Measurements from ENCODE around the gene PANX1.

Gene PANX1

DNA sequence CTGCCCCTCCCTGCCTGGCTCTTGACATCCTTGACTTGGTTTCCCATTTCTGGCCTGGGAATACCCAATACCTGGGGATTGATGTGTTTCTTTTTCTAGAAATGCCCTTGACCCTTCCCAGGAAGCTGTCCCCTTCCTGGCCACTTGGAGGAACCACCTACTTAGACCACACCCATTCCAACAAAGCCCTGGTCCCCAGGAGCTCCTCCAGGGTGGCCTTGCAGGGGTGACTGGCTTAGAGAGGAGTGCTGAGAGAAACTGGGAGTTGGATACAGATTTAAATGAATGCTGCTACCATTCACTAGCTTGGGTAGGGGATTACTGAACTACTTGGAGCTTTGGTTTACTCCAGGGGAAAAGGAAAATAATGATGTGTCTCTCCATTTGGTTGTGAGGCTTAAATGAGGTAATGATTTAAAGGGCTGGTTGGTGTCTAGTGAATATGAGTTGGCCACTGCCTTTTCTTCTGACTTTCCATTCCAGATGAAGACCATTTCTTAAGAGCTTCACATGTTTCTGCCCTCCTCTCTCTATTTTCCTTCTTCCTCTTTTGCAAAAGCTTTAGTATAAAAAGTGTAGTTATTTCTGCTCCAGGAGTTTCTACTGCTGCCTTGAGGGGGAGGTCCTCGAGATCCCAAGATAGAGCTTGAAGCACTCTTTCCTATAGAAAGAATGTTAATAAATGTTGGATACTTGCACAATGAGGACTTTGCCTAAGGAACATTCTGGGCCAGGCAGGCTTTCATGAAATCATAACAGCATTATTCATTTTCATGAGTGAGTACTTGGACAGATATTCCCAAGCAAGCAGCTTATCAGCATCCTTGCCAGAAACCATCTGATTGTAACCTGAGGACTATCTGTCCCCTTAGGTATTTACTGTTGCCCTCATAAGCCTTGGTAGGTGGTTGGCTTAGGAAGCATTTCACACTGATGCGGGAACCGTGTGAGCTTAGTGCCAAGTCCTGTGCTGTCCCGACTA lies 22.4 kb downstream of the PANX1 start:
- H2AFZ ChIP-seq (ENCODE audit: low read depth, low read length), result no peak overlapping the region
- H3K4me3 ChIP-seq (ENCODE audit: low read length), result no peak overlapping the region
- peaks cover 76% of the 10 kb centered on the region for H4K20me1 ChIP-seq (ENCODE audit: insufficient read depth, low read length)
- peaks cover 12% of the 10 kb centered on the region for H3K36me3 ChIP-seq (replicated peaks; ENCODE audit: low read depth, low read length)
- H3K79me2 ChIP-seq (ENCODE audit: low read length), result peaks cover 80% of the 10 kb centered on the region
- peaks cover 15% of the 10 kb centered on the region for H3K4me1 ChIP-seq (ENCODE audit: low read length)
- no peaks in the 10 kb centered on the region for H3K27me3 ChIP-seq (ENCODE audit: low read depth, low read length)
- no peak overlapping the region for H3K9ac ChIP-seq (ENCODE audit: low read length)
- H3K27ac ChIP-seq (ENCODE audit: low read length), result no peak overlapping the region
- peak overlapping the region; percentile 25; the same call in 1 of the 2 replicates for H3K4me2 ChIP-seq (ENCODE audit: low read length)
- H3K9me3 ChIP-seq (ENCODE audit: insufficient read depth, low read length), result no peaks in the 10 kb centered on the region
- TF ChIP-seq EZH2phosphoT487 (IDR thresholded peaks at IDR 0.05; ENCODE audit: low read depth), result no peak
- TF ChIP-seq, protein P1, sequence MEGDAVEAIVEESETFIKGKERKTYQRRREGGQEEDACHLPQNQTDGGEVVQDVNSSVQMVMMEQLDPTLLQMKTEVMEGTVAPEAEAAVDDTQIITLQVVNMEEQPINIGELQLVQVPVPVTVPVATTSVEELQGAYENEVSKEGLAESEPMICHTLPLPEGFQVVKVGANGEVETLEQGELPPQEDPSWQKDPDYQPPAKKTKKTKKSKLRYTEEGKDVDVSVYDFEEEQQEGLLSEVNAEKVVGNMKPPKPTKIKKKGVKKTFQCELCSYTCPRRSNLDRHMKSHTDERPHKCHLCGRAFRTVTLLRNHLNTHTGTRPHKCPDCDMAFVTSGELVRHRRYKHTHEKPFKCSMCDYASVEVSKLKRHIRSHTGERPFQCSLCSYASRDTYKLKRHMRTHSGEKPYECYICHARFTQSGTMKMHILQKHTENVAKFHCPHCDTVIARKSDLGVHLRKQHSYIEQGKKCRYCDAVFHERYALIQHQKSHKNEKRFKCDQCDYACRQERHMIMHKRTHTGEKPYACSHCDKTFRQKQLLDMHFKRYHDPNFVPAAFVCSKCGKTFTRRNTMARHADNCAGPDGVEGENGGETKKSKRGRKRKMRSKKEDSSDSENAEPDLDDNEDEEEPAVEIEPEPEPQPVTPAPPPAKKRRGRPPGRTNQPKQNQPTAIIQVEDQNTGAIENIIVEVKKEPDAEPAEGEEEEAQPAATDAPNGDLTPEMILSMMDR (IDR thresholded peaks at IDR 0.05; ENCODE audit: low read depth, low read length), result no peak

DNA sequence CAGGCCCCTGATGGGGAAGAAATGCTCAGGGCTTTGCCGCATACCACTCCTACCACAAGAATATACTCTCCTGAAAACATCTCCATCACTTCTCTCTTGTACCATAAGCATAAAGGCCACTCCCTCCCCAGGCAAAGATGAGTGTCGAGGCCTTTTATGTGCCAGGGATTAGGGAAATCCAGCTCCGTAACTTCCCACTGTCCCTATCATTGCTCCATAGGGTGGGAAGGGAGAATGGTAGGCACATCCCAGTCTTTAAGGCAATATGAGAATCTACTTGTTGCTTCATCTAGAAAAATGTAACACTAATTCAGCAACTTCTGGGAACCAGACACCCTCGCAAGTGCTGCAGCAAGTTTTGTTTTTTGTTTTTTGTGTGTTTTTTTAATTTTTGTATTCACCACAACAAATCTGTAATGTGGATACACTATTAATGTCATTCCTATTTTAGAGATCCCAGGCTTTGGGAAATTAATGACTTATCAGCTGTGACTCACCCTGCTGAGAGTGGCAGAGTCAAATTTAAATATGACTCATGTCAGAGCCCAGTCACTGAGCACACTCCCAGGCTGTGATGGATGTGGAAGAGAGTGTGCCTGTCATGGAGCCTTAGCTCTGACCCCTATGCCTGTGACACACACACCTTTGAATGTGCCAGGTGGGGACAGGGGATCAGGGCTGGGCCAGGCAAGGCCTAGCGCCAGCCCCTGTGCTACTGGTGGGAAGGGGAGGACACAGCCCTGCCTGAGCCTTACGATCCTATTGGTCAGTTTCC lies 23.4 kb downstream of the PANX1 start:
- Histone ChIP-seq H3K4me1 (ENCODE audit: low read length) (peaks cover 15% of the 10 kb centered on the region), H3K27ac (ENCODE audit: low read length) (no peak overlapping the region), H3K9me3 (ENCODE audit: insufficient read depth, low read length) (no peaks in the 10 kb centered on the region), H2AFZ (ENCODE audit: low read depth, low read length) (no peak overlapping the region), H3K9ac (ENCODE audit: low read length) (no peak overlapping the region), H3K36me3 (replicated peaks; ENCODE audit: low read depth, low read length) (peaks cover 12% of the 10 kb centered on the region), H3K4me3 (ENCODE audit: low read length) (no peak overlapping the region), H4K20me1 (ENCODE audit: insufficient read depth, low read length) (peaks cover 70% of the 10 kb centered on the region), H3K27me3 (ENCODE audit: low read depth, low read length) (no peaks in the 10 kb centered on the region), H3K4me2 (ENCODE audit: low read length) (no peak overlapping the region), H3K79me2 (ENCODE audit: low read length) (peaks cover 73% of the 10 kb centered on the region)
- TF ChIP-seq, protein P1 (IDR thresholded peaks at IDR 0.05; ENCODE audit: low read depth, low read length), result no peak
- TF ChIP-seq EZH2phosphoT487 (IDR thresholded peaks at IDR 0.05; ENCODE audit: low read depth), result no peak

DNA sequence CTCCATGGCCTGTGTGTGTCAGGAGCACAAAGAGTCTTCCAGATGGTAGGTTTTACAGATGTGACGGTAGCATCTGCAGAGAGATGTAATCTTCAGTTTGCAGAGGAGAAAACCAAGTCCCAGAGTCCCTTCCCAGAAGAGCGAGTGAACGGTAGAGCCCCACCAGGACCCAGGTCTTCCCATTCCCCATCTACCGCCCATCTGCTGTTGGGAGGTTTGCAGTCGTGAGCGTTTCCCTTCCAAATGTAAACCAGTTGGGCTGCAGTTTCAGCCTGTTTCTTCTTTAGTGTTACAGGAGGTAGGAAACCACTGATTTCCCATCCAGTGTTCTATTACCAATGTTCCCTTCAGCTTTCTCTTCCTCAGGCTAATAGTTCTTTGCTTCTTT lies 24.0 kb downstream of the PANX1 start:
- TF ChIP-seq, protein P1 (IDR thresholded peaks at IDR 0.05; ENCODE audit: low read depth, low read length), result no peak
- no peak for TF ChIP-seq EZH2phosphoT487 (IDR thresholded peaks at IDR 0.05; ENCODE audit: low read depth)
- Histone ChIP-seq H3K36me3 (replicated peaks; ENCODE audit: low read depth, low read length) (peaks cover 12% of the 10 kb centered on the region), H3K9me3 (ENCODE audit: insufficient read depth, low read length) (no peaks in the 10 kb centered on the region), H3K4me2 (ENCODE audit: low read length) (no peak overlapping the region), H3K9ac (ENCODE audit: low read length) (no peak overlapping the region), H2AFZ (ENCODE audit: low read depth, low read length) (no peak overlapping the region), H3K4me3 (ENCODE audit: low read length) (no peak overlapping the region), H4K20me1 (ENCODE audit: insufficient read depth, low read length) (peaks cover 65% of the 10 kb centered on the region), H3K79me2 (ENCODE audit: low read length) (peaks cover 67% of the 10 kb centered on the region), H3K4me1 (ENCODE audit: low read length) (peaks cover 15% of the 10 kb centered on the region), H3K27ac (ENCODE audit: low read length) (no peak overlapping the region), H3K27me3 (ENCODE audit: low read depth, low read length) (no peaks in the 10 kb centered on the region)

DNA sequence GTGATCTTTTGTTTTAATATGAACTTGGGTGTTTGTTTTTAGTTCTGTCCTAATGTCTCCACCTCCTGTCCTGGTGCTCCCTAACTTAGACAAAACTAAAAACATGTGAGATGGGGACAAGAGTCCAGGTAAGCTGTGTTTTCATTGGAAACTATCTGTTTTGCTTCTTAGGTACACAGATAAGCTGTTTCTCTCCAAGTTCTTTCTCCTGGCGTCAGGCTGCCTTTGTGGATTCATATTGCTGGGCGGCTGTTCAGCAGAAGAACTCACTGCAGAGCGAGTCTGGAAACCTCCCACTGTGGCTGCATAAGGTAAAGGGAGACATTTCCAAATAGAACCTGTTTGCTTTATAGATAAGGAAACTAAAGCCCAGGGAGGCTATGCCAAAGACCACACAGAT lies 24.7 kb downstream of the PANX1 start:
- H3K27me3 ChIP-seq (ENCODE audit: low read depth, low read length), result no peaks in the 10 kb centered on the region
- H3K4me1 ChIP-seq (ENCODE audit: low read length), result peaks cover 15% of the 10 kb centered on the region
- no peak overlapping the region for H3K4me3 ChIP-seq (ENCODE audit: low read length)
- peaks cover 59% of the 10 kb centered on the region for H4K20me1 ChIP-seq (ENCODE audit: insufficient read depth, low read length)
- peaks cover 12% of the 10 kb centered on the region for H3K36me3 ChIP-seq (replicated peaks; ENCODE audit: low read depth, low read length)
- H3K9ac ChIP-seq (ENCODE audit: low read length), result no peak overlapping the region
- no peak overlapping the region for H3K27ac ChIP-seq (ENCODE audit: low read length)
- TF ChIP-seq, protein P1 (IDR thresholded peaks at IDR 0.05; ENCODE audit: low read depth, low read length), result no peak
- no peak for TF ChIP-seq EZH2phosphoT487 (IDR thresholded peaks at IDR 0.05; ENCODE audit: low read depth)
- H3K9me3 ChIP-seq (ENCODE audit: insufficient read depth, low read length), result no peaks in the 10 kb centered on the region
- no peak overlapping the region for H3K4me2 ChIP-seq (ENCODE audit: low read length)
- H2AFZ ChIP-seq (ENCODE audit: low read depth, low read length), result no peak overlapping the region
- H3K79me2 ChIP-seq (ENCODE audit: low read length), result peaks cover 61% of the 10 kb centered on the region
